Thyroid gland (tissue), 4 donors: Measurements from ENCODE around the gene EXOC8.

Experiments used
- CTCF ChIP-seq, 6 experiments: fragments of 200-600 bp in 3 of 6; fragments of 450-650 bp in 3 of 6; sonication (generic) in 3 of 6; IDR thresholded peaks; one replicate each; pipeline ENCODE4 v1.5.1; 2016 to 2019; ENCODE audit warnings: antibody characterized with exemption in 6 of 6, mild to moderate bottlenecking in 2 of 6, inconsistent platforms in 1 of 6, moderate library complexity in 1 of 6
- POLR2A ChIP-seq, 2 donors: fragments of 450-650 bp; IDR thresholded peaks; one replicate each; pipeline ENCODE4 v1.6.1; 2017; ENCODE audit warnings: antibody characterized with exemption in 2 of 2, mild to moderate bottlenecking in 2 of 2, moderate library complexity in 1 of 2

GRCh38 chr1:231318568-231318967 lies 19.1 kb downstream of the EXOC8 start:
- TF ChIP-seq POLR2A (IDR thresholded peaks at IDR 0.05) (no peak), CTCF (IDR thresholded peaks at IDR 0.05) (no peak)
